ENCODE results near the gene BTLA. TPM values are rescaled to one million over a fixed set of nuclear protein-coding genes. Genes with fewer than 3 reads are reported as not detected.
"Not testable (repeated sequence)": the region's sequence is repeated elsewhere in the genome, so short reads cannot be mapped to it uniquely, and the experiment has no call there.

Gene BTLA
- total RNA-seq, 1 donor from 2014 or later: 0.79 TPM

GRCh38 chr3:112489674-112490479, 9.4 kb downstream of the BTLA start:
- DNase-seq: no peak

DNA sequence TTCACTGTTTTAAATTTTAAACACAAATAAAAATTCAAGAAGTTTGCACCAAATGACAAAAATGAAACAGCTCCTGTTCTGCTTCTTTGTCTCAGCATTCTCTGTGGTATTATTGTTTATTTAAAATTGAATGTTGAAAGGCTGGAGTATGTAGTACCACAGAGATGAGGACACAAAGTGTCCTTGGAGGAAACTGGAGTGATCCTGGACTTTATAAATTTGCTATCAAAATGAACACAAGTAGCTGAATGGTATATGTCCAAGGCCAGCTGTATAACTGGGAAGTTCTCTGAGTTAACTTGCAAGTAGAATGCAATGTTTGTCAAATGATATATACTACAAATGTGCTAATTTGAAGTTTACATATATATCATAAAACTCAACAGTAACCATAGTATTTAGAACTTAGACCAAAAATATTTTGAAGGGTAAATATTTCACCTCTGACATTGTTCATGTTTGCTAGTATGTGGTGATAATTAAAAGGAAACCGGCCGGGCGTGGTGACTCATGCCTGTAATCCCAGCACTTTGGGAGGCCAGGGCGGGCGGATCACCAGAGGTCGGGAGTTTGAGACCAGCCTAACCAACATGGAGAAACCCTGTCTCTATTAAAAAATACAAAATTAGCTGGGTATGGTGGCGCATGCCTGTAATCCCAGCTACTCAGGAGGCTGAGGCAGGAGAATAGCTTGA, 12.3 kb downstream of the BTLA start:
- DNase-seq: no peak

- no peak for DNase-seq
Observed at GRCh38 chr3:112484352-112484751, 14.9 kb downstream of the BTLA start.

DNA sequence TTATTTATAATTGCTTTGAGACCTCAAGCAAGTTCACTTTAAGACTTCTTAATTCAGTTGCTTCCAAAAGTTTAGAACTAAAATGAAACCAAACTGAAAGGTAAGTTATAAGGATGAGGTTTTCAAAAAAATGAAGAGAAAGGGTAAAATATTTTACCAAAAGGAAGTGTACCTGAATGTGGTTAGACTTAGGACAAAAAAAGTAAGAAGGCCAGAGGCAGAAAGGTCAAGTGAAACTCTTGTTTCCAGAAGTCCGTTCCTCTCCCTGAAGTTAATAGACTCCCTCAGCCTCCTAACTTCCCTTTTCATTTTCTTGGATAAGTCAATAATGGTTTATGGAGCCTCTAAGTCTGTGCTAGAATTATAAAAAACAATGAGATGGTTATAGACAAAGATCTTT, 16.6 kb downstream of the BTLA start:
- DNase-seq: no peak

DNA sequence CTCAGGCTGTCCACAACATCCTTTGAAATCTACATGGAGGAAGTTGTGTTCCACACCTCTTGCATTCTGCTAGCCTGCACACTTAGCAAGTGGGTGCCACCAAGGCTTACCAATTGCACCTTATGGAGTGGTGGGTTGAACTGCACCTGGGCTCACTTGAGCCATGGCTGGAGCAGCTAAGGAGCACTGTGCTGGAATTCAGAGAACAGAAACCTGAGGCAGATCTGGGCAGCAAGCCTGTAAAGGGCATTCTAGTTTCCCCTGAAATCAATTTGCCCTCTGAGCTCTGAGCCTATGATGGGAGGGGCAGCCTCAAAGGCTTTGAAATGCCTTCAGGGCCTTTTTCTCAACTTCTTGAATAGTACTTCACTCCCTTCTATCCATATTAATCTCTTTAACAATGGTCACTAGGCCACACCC, 18.0 kb downstream of the BTLA start:
- no peak for DNase-seq

- DNase-seq: no peak
Observed at GRCh38 chr3:112477891-112478290, 21.4 kb downstream of the BTLA start.

DNA sequence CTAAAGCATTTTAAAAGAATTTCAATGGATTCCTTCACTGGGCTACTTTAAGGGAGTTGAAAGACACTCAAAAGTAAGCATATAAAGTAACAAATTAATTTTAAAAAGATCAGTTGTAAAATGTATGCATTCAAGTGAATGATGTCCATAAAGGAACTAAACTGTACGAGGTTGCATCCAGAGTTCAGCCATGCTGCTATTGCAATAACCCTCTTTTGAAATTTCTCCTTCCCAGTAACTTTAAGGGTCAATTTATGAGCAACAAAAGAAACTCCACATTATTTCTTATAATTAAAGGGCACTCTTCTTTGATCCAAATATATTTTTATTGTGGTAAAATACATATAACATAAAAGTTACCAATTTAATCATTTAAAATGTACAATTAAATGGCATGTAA, 22.9 kb downstream of the BTLA start:
- no peak for DNase-seq

DNA sequence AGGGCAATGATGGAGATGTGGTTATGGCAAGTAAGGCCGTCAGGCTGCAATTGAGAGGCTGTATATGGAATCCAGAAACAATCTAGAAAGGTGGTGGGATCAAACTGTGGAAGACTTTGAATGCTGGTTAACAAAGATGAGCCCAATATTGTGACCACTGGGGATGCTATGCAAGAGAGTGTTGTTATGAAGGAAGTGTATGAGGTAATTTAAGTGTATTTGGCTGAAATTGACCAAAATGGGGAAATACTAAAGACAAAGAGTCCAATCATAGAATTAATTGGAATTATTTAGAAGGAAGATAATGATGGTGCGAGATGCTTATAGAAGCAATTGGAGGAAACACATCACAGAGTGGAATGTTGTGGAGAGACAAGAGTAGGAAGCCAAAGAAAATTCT, 24.5 kb downstream of the BTLA start:
- no peak for DNase-seq

GRCh38 chr3:112472691-112473090, 26.6 kb downstream of the BTLA start:
- no peak for DNase-seq

- no peak for DNase-seq
Observed at GRCh38 chr3:112471596-112472325, 27.5 kb downstream of the BTLA start.

- no peak for DNase-seq
Observed at GRCh38 chr3:112470788-112471187, 28.5 kb downstream of the BTLA start.

DNA sequence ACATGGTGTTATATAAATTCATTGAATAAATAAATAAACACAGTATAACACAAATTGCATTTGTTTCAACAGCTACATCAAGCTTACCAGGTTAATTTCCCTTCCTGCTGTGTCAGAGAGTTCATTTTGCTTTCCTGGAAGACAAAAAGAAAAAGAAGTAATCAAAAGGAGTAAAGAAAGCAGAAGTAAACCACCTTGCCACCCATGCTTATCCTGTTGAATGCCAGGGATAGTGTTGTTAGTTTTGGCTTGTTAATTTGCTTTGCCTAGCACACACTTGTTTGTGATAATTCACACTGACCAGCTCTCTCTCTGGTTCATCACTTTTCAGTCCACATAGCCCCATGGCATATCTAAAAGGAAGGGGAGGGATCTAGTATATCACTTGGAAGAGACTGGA, 29.6 kb downstream of the BTLA start:
- DNase-seq: no peak

- DNase-seq: no peak
Observed at GRCh38 chr3:112467539-112467938, 31.7 kb downstream of the BTLA start.

DNA sequence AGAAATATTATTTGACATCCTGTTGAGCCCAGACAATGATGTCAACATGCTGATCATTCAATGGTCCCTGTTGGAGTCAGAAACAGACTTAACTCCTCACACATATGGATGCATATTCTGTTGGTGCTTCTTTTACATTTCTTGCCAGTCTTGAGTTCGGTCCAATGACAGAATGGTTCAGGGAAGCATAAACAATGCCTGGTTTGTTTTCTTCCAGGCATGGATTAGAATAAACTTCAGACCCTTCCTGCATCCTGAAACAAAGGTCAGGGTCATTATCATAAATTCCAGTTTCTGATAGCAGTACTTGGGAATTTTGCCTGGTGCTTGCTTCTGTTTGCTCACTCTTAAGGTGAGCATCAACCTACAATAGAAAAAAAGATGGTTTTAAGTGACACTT, 33.3 kb downstream of the BTLA start:
- DNase-seq: no peak

- DNase-seq: no peak
Observed at GRCh38 chr3:112464264-112464663, 35.0 kb downstream of the BTLA start.

- DNase-seq: no peak
Observed at GRCh38 chr3:112463250-112463649, 36.0 kb downstream of the BTLA start.

DNA sequence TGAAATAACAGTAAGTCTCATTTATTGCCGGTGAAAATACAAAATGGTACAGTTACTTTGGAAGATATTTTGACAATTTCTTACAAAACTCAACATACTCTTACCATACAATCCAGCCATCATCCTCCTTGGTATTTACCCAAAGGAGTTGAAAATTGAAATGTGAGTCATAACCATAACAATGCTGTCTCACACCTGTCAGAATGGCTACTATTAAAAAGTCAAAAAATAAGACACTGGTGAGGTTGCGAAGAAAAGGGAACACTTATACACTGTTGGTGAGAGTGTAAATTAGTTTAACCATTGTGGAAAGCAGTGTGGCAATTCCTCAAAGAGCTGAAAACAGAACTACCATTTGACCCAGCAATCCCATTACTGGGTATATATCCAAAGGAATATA, 37.5 kb downstream of the BTLA start:
- not testable (repeated sequence) for DNase-seq

DNA sequence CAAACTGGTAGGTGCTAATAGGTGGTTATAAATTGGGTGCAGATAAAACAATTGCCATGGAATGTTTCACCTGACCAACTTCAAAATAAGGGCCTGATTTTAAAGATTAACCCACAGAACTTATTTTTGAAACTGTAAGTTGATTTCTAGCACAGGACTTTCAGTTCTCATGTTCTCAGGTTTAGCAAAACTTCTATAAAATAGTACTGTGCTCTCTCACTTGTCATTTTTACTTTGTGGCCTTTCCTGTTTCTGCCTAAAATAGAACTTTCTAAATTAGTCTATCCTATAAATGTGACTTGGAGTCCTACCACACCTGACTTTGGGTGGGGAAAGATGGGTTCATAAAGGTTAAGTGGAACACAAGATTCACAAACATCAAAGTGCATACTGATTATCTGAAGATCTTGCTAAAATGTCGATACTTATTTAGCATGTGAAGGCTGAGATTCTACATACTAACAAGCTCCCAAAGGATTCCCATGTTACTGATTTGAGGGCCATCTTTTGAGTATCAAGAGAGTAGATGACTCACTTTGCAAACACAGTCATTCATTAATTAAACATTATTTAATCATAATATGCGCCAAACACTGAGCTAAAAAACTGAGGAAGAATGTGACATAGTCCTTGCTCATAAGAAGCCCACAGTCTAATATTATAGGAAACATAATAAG, 38.6 kb downstream of the BTLA start:
- no peak for DNase-seq

- no peak for DNase-seq
Observed at GRCh38 chr3:112459750-112460149, 39.5 kb downstream of the BTLA start.

DNA sequence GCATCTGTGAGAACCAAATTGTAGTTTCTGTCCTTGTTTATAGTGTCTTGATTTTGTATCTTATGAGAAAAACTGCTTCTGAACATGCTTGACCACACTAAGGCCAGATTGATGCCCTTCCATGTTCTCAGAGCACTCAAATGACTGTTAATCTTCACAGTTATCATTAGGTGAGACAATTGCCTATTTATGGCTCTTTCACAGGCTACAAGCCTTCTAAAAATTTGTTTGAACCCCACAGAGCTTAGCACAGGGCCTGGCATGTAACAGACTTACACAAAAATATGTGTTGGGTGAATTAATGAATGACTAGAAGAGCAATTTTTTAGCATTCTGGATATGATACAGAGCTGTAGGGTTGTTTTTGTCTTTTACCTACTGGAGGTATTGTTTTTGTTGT, 43.1 kb downstream of the BTLA start:
- DNase-seq: no peak

GRCh38 chr3:112448939-112449338, 50.3 kb downstream of the BTLA start:
- no peak for DNase-seq

- no peak for DNase-seq
Observed at GRCh38 chr3:112446343-112446742, 52.9 kb downstream of the BTLA start.

DNA sequence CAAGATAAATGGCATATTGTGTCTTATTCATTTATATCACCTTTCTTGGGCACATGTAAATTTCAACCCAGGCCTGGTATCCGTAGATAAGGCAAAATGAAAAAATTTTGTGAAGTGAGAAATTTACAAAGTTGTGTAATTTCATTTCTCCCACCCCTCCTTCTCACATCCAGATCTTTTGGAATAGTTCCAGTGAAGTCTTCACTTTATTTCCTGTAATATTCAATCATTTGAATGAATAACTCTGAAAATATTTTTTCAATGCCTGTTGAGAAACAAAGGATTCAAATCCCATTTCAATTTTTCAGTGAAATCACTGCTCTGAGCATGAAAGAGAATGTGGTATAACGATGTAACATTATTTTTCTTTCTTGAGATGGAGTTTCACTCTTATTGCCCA, 53.4 kb downstream of the BTLA start:
- DNase-seq: no peak
